ENCODE results near the gene FAM217B.

Gene FAM217B

GRCh38 chr20:59985864-59986263 lies 45.7 kb downstream of the FAM217B start:
- no peaks in the 10 kb centered on the region for H3K9me3 ChIP-seq (ENCODE audit: control insufficient read depth, low read length)
- no peak overlapping the region for H3K9ac ChIP-seq (ENCODE audit: low read length)
- H3K4me1 ChIP-seq (ENCODE audit: control insufficient read depth, insufficient read depth, low read length) = peaks cover 9% of the 10 kb centered on the region
- no peaks in the 10 kb centered on the region for H3K36me3 ChIP-seq (ENCODE audit: control insufficient read depth, insufficient read depth, low read length)
- H3K27me3 ChIP-seq (ENCODE audit: control insufficient read depth, insufficient read depth, low read length) = no peaks in the 10 kb centered on the region
- H3K4me3 ChIP-seq (ENCODE audit: low read length) = no peak overlapping the region

GRCh38 chr20:59987135-59987534 lies 46.9 kb downstream of the FAM217B start:
- Histone ChIP-seq H3K9ac (ENCODE audit: low read length) (no peak overlapping the region), H3K27me3 (ENCODE audit: control insufficient read depth, insufficient read depth, low read length) (no peaks in the 10 kb centered on the region), H3K4me3 (ENCODE audit: low read length) (no peak overlapping the region), H3K9me3 (ENCODE audit: control insufficient read depth, low read length) (no peaks in the 10 kb centered on the region), H3K4me1 (ENCODE audit: control insufficient read depth, insufficient read depth, low read length) (peaks cover 9% of the 10 kb centered on the region), H3K36me3 (ENCODE audit: control insufficient read depth, insufficient read depth, low read length) (no peaks in the 10 kb centered on the region)

GRCh38 chr20:59988141-59988540 lies 48.0 kb downstream of the FAM217B start:
- Histone ChIP-seq H3K27me3 (ENCODE audit: control insufficient read depth, insufficient read depth, low read length) (no peaks in the 10 kb centered on the region), H3K36me3 (ENCODE audit: control insufficient read depth, insufficient read depth, low read length) (no peaks in the 10 kb centered on the region), H3K4me1 (ENCODE audit: control insufficient read depth, insufficient read depth, low read length) (peaks cover 9% of the 10 kb centered on the region), H3K9me3 (ENCODE audit: control insufficient read depth, low read length) (no peaks in the 10 kb centered on the region), H3K4me3 (ENCODE audit: low read length) (no peak overlapping the region), H3K9ac (ENCODE audit: low read length) (no peak overlapping the region)

GRCh38 chr20:59992526-59993084 lies 52.4 kb downstream of the FAM217B start:
- H3K9ac ChIP-seq (ENCODE audit: low read length) = no peak overlapping the region
- H3K4me1 ChIP-seq (ENCODE audit: control insufficient read depth, insufficient read depth, low read length) = peaks cover 37% of the 10 kb centered on the region
- H3K27me3 ChIP-seq (ENCODE audit: control insufficient read depth, insufficient read depth, low read length) = no peaks in the 10 kb centered on the region
- no peaks in the 10 kb centered on the region for H3K36me3 ChIP-seq (ENCODE audit: control insufficient read depth, insufficient read depth, low read length)
- no peaks in the 10 kb centered on the region for H3K9me3 ChIP-seq (ENCODE audit: control insufficient read depth, low read length)
- no peak overlapping the region for H3K4me3 ChIP-seq (ENCODE audit: low read length)

GRCh38 chr20:59993736-59994430 lies 53.7 kb downstream of the FAM217B start:
- no peaks in the 10 kb centered on the region for H3K36me3 ChIP-seq (ENCODE audit: control insufficient read depth, insufficient read depth, low read length)
- H3K9ac ChIP-seq (ENCODE audit: low read length) = no peak overlapping the region
- peaks cover 28% of the 10 kb centered on the region for H3K4me1 ChIP-seq (ENCODE audit: control insufficient read depth, insufficient read depth, low read length)
- no peaks in the 10 kb centered on the region for H3K9me3 ChIP-seq (ENCODE audit: control insufficient read depth, low read length)
- no peaks in the 10 kb centered on the region for H3K27me3 ChIP-seq (ENCODE audit: control insufficient read depth, insufficient read depth, low read length)
- no peak overlapping the region for H3K4me3 ChIP-seq (ENCODE audit: low read length)

GRCh38 chr20:59994697-59995122 lies 54.5 kb downstream of the FAM217B start:
- Histone ChIP-seq H3K4me3 (ENCODE audit: low read length) (no peak overlapping the region), H3K36me3 (ENCODE audit: control insufficient read depth, insufficient read depth, low read length) (no peaks in the 10 kb centered on the region), H3K27me3 (ENCODE audit: control insufficient read depth, insufficient read depth, low read length) (no peaks in the 10 kb centered on the region), H3K4me1 (ENCODE audit: control insufficient read depth, insufficient read depth, low read length) (peaks cover 28% of the 10 kb centered on the region), H3K9me3 (ENCODE audit: control insufficient read depth, low read length) (no peaks in the 10 kb centered on the region), H3K9ac (ENCODE audit: low read length) (no peak overlapping the region)

GRCh38 chr20:59996108-59996507 lies 55.9 kb downstream of the FAM217B start:
- Histone ChIP-seq H3K9ac (ENCODE audit: low read length) (no peak overlapping the region), H3K4me1 (ENCODE audit: control insufficient read depth, insufficient read depth, low read length) (peaks cover 37% of the 10 kb centered on the region), H3K36me3 (ENCODE audit: control insufficient read depth, insufficient read depth, low read length) (no peaks in the 10 kb centered on the region), H3K9me3 (ENCODE audit: control insufficient read depth, low read length) (no peaks in the 10 kb centered on the region), H3K4me3 (ENCODE audit: low read length) (no peak overlapping the region), H3K27me3 (ENCODE audit: control insufficient read depth, insufficient read depth, low read length) (no peaks in the 10 kb centered on the region)

GRCh38 chr20:59997896-59998295 lies 57.7 kb downstream of the FAM217B start:
- H3K36me3 ChIP-seq (ENCODE audit: control insufficient read depth, insufficient read depth, low read length) = no peaks in the 10 kb centered on the region
- H3K4me3 ChIP-seq (ENCODE audit: low read length) = no peak overlapping the region
- H3K9me3 ChIP-seq (ENCODE audit: control insufficient read depth, low read length) = no peaks in the 10 kb centered on the region
- H3K4me1 ChIP-seq (ENCODE audit: control insufficient read depth, insufficient read depth, low read length) = peaks cover 40% of the 10 kb centered on the region
- H3K9ac ChIP-seq (ENCODE audit: low read length) = no peak overlapping the region
- no peaks in the 10 kb centered on the region for H3K27me3 ChIP-seq (ENCODE audit: control insufficient read depth, insufficient read depth, low read length)

Data from mucosa of stomach (tissue), 1 donor.